Hepatic stellate cell (primary cell): ENCODE results near the gene CTTNBP2NL.

Source experiments
- DNase-seq: peaks from one replicate; pipeline ENCODE4 v3.0.0; 2011; ENCODE audit warnings: low spot score

CTTNBP2NL gene

DNA sequence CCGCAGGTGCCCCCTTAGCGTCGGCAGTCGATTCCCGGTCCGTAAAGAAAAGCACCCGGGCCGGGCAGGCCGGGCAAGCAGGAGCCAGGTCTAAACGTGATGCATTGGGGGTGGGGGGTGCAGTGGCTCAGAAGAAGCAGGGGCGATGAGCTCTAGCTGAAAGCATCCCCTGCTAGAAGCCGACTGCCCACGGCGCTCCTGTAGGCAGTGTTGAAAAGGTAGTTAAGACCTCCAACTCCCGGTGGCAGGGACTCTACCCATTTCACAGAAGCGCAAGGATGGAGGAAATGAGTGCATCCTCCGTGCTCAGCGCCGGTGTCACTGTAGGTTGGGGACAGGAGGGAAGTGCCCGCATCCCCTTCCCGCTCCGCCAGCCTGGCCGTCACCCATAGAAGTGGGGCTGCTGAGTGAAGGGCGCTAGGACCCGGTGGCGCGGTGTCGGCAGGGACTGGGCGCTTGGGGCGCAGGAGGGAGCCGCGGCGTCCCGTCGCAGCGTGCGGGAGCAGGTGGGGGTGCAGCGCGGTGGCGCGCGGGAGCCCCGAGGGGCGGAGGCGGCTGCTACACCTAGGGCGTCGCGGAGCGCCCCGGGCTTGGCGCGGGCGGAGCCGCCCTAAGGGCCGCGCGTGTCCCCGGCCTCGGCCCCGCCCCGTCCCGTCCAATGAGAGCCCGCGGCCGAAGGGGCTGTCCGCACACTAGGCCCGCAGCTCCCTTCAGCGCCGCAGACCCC lies 112.4 kb downstream of the CTTNBP2NL start, which contains the start of gene WNT2B:
WNT2B (plus strand) TSS at position 688 of the 727 bp plus-strand sequence. CDS start 298 bp downstream, outside the sequence.
- peak; percentile 49 for DNase-seq

DNA sequence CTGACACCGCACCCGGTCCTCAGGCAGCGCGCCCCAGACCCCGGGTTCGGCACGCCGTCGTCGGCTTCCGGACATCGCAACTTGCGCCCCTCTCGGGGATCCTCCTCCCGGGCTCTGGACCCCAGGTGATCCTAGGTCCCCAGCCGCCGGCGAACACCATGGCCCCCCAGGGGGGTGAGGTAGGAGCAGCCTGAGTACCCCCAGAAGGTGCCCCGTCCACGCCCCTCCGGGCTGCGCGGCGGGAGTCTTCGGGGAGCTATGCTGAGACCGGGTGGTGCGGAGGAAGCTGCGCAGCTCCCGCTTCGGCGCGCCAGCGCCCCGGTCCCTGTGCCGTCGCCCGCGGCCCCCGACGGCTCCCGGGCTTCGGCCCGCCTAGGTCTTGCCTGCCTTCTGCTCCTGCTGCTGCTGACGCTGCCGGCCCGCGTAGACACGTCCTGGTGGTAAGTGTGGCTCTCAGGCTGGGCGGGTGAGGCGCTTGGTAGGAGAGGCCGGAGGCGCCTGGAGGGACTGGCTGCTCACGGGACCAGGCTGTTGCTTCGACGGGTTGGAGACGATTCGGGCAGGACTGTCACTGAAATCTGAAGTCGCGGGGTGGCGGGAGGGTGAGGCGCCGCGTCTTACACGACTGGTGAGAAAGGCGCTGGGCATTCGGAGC lies 113.1 kb downstream of the CTTNBP2NL start:
- DNase-seq, result no peak

DNA sequence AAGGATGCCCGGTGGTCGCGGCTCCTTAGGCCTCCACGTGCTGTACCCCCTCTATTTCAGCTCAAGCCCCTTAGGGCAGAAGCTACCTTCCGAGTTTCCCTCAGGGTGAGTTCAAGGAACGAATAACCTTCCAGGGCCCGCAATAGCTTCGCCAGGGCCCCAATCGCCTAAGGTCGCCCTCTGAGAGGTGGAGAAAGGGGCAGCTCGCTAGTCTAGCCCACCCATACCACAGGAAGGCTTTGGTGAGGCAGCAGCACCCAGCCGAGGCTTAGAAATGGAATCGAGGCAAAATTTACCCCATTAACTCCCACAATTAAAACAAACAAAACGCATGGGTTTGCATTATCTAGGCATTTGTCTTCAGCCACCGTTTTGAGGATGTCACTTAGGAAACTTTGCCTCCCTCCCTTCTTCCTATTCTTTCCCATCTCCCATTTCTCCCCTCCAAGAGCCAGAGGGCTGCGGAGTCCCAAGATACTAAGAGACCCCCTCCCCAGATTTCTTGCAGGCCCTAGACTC lies 113.7 kb downstream of the CTTNBP2NL start:
- DNase-seq, result no peak

GRCh38 chr1:112510340-112510739 lies 114.3 kb downstream of the CTTNBP2NL start:
- no peak for DNase-seq
